Measurements from ENCODE around the gene FKBP10.
"Not testable (repeated sequence)": the region's sequence is repeated elsewhere in the genome, so short reads cannot be mapped to it uniquely, and the experiment has no call there.

DNA sequence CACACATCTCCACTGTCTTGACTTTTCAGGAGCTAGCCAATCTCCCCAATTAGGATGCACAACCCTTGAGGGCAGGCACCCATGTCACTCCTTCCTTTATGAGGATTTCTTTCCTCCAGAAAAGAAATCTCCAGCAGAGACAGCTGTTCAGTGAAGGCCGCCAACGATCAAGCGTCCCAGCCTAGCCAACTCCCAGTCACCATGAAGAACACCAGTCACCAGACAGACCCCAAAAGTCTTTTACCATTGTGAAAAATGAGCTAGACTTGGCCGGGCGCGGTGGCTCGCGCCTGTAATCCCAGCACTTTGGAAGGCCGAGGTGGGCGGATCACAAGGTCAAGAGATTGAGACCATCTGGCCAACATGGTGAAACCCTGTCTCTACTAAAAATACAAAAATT is 17.2 kb downstream of the FKBP10 start:
- TF ChIP-seq, protein P1, sequence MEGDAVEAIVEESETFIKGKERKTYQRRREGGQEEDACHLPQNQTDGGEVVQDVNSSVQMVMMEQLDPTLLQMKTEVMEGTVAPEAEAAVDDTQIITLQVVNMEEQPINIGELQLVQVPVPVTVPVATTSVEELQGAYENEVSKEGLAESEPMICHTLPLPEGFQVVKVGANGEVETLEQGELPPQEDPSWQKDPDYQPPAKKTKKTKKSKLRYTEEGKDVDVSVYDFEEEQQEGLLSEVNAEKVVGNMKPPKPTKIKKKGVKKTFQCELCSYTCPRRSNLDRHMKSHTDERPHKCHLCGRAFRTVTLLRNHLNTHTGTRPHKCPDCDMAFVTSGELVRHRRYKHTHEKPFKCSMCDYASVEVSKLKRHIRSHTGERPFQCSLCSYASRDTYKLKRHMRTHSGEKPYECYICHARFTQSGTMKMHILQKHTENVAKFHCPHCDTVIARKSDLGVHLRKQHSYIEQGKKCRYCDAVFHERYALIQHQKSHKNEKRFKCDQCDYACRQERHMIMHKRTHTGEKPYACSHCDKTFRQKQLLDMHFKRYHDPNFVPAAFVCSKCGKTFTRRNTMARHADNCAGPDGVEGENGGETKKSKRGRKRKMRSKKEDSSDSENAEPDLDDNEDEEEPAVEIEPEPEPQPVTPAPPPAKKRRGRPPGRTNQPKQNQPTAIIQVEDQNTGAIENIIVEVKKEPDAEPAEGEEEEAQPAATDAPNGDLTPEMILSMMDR (conservative IDR thresholded peaks at IDR 0.05; ENCODE audit: low read length) = not testable (repeated sequence)
- not testable (repeated sequence) for TF ChIP-seq EZH2phosphoT487 (IDR thresholded peaks at IDR 0.05; ENCODE audit: borderline replicate concordance)
